Astrocyte of the spinal cord (primary cell): ENCODE data around the gene PES1.
"Not testable (repeated sequence)": the region's sequence is repeated elsewhere in the genome, so short reads cannot be mapped to it uniquely, and the experiment has no call there.

Source experiments
- DNase-seq: peaks from one replicate; pipeline ENCODE4 v3.0.0; 2011; ENCODE audit warnings: low read depth, low spot score
- H3K4me3 ChIP-seq: 2 replicates; pipeline ENCODE4 v1.5.1; 2011; ENCODE audit warnings: low read depth, mild to moderate bottlenecking, low read length, moderate library complexity
- CTCF ChIP-seq: IDR thresholded peaks from 2 replicates; pipeline ENCODE4 v1.5.1; 2012; ENCODE audit warnings: low read depth, mild to moderate bottlenecking, low read length, inconsistent platforms
- in situ Hi-C: cut with HindIII; loops from 2 replicates; pipeline ENCODE4 v1.10.0; 2017; ENCODE audit warnings: low sequenced_read_pairs

PES1 gene

GRCh38 chr22:30635273-30636225, 43.8 kb upstream of the PES1 start, which contains the start of gene SLC35E4:
Gene SLC35E4, plus strand, starts transcription at chr22:30635781. Its CDS starts 670 bp downstream, at chr22:30636451.
- in situ Hi-C loops, result no loop called here
- TF ChIP-seq CTCF, result peak; percentile 31
- DNase-seq, result peak; percentile 92
- H3K4me3 ChIP-seq, result peak within 1 kb of the TSS; percentile 44

- H3K4me3 ChIP-seq, result peak overlapping the region; percentile 41
- in situ Hi-C loops, result no loop called here
- peak; percentile 86 for DNase-seq
- TF ChIP-seq CTCF, result peak; percentile 93
These were observed 42.9 kb upstream of the PES1 start for GRCh38 chr22:30634471-30635233.

- in situ Hi-C loops, DNase-seq, H3K4me3 ChIP-seq: not testable (repeated sequence)
These were observed 39.8 kb upstream of the PES1 start for GRCh38 chr22:30631469-30631868.

- DNase-seq, result no peak
- TF ChIP-seq CTCF, result no peak
- in situ Hi-C loops, result no loop called here
These were observed 36.8 kb upstream of the PES1 start for GRCh38 chr22:30628491-30628890.

GRCh38 chr22:30627471-30627870, 35.8 kb upstream of the PES1 start:
- in situ Hi-C loops, result no loop called here
- DNase-seq, result no peak
- no peak overlapping the region for H3K4me3 ChIP-seq
- TF ChIP-seq CTCF, result no peak

More at GRCh38 chr22:30628491-30628890, 36.8 kb upstream of the PES1 start:
- H3K4me3 ChIP-seq, result no peak overlapping the region

GRCh38 chr22:30626413-30626812, 34.7 kb upstream of the PES1 start:
- in situ Hi-C loops, result no loop called here
- TF ChIP-seq CTCF, result no peak
- no peak overlapping the region for H3K4me3 ChIP-seq
- DNase-seq, result no peak

GRCh38 chr22:30619909-30620308, 28.2 kb upstream of the PES1 start:
- DNase-seq, H3K4me3 ChIP-seq, in situ Hi-C loops: not testable (repeated sequence)
